ENCODE measurements around the gene RBM6. TPM values are rescaled to one million over a fixed set of nuclear protein-coding genes. Genes with fewer than 3 reads are reported as not detected.

The RBM6 gene
- total and polyA plus RNA-seq, 9 of the 15 experiments (the other 6 are each of a cell fraction or from before 2014, with no cell fraction given): 19.9 to 82.2 (median 57.8) TPM

DNA sequence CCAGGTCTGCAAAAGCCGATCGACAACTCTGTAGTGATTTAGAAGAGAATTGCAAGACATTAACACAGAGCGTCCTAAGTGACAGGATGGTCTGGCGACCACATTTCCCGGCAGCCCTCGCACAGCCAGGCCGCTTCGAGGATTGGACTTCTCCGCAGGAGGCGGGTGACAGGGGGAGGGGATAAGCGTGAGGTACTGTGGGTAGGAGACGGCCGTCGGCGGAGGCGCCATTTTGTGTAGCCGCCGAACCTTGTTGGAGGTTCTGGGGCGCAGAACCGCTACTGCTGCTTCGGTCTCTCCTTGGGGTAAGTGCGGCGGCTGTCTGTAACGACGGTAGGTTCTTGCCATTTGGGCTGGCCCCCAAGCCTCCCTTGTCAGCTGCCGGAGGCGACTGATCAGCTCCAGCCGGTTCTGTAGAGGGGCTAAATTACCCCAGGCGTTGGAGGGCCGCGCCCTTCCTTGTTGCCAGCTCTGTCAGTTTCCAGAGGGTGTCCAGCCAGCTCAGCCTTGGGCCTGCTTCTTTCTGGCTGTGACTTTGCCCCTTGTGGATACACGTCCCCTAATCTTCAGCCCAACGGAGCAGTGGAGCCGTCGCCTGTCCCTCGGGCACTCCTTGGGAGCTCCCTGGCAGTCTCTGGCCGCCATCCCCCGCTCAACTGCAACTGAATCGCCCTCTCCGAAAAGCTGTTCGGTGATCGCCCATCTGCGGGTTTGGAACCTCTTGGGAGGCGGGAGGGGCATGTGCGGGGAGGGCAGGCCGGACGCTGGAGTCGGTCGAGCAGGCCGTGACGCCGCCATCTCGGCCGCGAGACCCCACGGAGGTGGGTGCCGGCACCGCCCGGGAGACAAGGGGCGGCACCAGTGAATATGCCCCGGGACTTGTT, 149.0 kb downstream of the RBM6 start, which contains the start of gene RBM5 (continued):
- TF ChIP-seq, protein P1, sequence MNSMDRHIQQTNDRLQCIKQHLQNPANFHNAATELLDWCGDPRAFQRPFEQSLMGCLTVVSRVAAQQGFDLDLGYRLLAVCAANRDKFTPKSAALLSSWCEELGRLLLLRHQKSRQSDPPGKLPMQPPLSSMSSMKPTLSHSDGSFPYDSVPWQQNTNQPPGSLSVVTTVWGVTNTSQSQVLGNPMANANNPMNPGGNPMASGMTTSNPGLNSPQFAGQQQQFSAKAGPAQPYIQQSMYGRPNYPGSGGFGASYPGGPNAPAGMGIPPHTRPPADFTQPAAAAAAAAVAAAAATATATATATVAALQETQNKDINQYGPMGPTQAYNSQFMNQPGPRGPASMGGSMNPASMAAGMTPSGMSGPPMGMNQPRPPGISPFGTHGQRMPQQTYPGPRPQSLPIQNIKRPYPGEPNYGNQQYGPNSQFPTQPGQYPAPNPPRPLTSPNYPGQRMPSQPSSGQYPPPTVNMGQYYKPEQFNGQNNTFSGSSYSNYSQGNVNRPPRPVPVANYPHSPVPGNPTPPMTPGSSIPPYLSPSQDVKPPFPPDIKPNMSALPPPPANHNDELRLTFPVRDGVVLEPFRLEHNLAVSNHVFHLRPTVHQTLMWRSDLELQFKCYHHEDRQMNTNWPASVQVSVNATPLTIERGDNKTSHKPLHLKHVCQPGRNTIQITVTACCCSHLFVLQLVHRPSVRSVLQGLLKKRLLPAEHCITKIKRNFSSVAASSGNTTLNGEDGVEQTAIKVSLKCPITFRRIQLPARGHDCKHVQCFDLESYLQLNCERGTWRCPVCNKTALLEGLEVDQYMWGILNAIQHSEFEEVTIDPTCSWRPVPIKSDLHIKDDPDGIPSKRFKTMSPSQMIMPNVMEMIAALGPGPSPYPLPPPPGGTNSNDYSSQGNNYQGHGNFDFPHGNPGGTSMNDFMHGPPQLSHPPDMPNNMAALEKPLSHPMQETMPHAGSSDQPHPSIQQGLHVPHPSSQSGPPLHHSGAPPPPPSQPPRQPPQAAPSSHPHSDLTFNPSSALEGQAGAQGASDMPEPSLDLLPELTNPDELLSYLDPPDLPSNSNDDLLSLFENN (IDR thresholded peaks at IDR 0.05; ENCODE audit: low read depth in 2 of 2, low read length in 2 of 2): no peak
- TF ChIP-seq TFAM (CRISPR knock-in tag; conservative IDR thresholded peaks at IDR 0.05): no peak
- TF ChIP-seq FOXP1 (CRISPR knock-in tag; IDR thresholded peaks at IDR 0.05): no peak
- TF ChIP-seq SREBF1 (IDR thresholded peaks at IDR 0.05; ENCODE audit: borderline replicate concordance, low read depth, low read length): no peak
- TF ChIP-seq, protein P2, sequence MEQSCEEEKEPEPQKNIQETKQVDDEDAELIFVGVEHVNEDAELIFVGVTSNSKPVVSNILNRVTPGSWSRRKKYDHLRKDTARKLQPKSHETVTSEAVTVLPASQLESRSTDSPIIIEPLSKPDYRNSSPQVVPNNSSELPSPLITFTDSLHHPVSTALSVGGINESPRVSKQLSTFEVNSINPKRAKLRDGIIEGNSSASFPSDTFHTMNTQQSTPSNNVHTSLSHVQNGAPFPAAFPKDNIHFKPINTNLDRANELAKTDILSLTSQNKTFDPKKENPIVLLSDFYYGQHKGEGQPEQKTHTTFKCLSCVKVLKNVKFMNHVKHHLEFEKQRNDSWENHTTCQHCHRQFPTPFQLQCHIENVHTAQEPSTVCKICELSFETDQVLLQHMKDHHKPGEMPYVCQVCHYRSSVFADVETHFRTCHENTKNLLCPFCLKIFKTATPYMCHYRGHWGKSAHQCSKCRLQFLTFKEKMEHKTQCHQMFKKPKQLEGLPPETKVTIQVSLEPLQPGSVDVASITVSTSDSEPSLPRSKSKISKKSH (CRISPR knock-in tag; IDR thresholded peaks at IDR 0.05): no peak
- no peak for TF ChIP-seq RBM14 (IDR thresholded peaks at IDR 0.05; ENCODE audit: borderline replicate concordance, insufficient read depth, low read depth, low read length)
- TF ChIP-seq ETV5 (CRISPR knock-in tag; IDR thresholded peaks at IDR 0.05; ENCODE audit: low read depth): no peak
- no peak for TF ChIP-seq NFXL1 (CRISPR knock-in tag; IDR thresholded peaks at IDR 0.05)
- TF ChIP-seq FOXM1 (IDR thresholded peaks at IDR 0.05; ENCODE audit: low read depth): no peak
- TF ChIP-seq FOXM1 (CRISPR knock-in tag; IDR thresholded peaks at IDR 0.05; ENCODE audit: low read depth): no peak
- TF ChIP-seq PHB (CRISPR knock-in tag; IDR thresholded peaks at IDR 0.05): no peak
- TF ChIP-seq, protein P3, sequence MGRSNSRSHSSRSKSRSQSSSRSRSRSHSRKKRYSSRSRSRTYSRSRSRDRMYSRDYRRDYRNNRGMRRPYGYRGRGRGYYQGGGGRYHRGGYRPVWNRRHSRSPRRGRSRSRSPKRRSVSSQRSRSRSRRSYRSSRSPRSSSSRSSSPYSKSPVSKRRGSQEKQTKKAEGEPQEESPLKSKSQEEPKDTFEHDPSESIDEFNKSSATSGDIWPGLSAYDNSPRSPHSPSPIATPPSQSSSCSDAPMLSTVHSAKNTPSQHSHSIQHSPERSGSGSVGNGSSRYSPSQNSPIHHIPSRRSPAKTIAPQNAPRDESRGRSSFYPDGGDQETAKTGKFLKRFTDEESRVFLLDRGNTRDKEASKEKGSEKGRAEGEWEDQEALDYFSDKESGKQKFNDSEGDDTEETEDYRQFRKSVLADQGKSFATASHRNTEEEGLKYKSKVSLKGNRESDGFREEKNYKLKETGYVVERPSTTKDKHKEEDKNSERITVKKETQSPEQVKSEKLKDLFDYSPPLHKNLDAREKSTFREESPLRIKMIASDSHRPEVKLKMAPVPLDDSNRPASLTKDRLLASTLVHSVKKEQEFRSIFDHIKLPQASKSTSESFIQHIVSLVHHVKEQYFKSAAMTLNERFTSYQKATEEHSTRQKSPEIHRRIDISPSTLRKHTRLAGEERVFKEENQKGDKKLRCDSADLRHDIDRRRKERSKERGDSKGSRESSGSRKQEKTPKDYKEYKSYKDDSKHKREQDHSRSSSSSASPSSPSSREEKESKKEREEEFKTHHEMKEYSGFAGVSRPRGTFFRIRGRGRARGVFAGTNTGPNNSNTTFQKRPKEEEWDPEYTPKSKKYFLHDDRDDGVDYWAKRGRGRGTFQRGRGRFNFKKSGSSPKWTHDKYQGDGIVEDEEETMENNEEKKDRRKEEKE (IDR thresholded peaks at IDR 0.05; ENCODE audit: borderline replicate concordance in 1 of 2, control insufficient read depth in 1 of 2, low read depth in 2 of 2, low read length in 1 of 2): no peak
- no peak for TF ChIP-seq ZNF76 (CRISPR knock-in tag; IDR thresholded peaks at IDR 0.05; ENCODE audit: borderline replicate concordance)
- TF ChIP-seq, protein P4, sequence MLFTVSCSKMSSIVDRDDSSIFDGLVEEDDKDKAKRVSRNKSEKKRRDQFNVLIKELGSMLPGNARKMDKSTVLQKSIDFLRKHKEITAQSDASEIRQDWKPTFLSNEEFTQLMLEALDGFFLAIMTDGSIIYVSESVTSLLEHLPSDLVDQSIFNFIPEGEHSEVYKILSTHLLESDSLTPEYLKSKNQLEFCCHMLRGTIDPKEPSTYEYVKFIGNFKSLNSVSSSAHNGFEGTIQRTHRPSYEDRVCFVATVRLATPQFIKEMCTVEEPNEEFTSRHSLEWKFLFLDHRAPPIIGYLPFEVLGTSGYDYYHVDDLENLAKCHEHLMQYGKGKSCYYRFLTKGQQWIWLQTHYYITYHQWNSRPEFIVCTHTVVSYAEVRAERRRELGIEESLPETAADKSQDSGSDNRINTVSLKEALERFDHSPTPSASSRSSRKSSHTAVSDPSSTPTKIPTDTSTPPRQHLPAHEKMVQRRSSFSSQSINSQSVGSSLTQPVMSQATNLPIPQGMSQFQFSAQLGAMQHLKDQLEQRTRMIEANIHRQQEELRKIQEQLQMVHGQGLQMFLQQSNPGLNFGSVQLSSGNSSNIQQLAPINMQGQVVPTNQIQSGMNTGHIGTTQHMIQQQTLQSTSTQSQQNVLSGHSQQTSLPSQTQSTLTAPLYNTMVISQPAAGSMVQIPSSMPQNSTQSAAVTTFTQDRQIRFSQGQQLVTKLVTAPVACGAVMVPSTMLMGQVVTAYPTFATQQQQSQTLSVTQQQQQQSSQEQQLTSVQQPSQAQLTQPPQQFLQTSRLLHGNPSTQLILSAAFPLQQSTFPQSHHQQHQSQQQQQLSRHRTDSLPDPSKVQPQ (CRISPR knock-in tag; IDR thresholded peaks at IDR 0.05; ENCODE audit: borderline replicate concordance): no peak
